ENCODE data around the gene TRPV2. TPM values are rescaled to one million over a fixed set of nuclear protein-coding genes. Genes with fewer than 3 reads are reported as not detected.

TRPV2 gene
- total and polyA plus RNA-seq, 4 donors: 2.9 to 9.3 (median 4.6) TPM

GRCh38 chr17:16422416-16422815 is 7.0 kb downstream of the TRPV2 start (continued):
- TF ChIP-seq, protein P1, sequence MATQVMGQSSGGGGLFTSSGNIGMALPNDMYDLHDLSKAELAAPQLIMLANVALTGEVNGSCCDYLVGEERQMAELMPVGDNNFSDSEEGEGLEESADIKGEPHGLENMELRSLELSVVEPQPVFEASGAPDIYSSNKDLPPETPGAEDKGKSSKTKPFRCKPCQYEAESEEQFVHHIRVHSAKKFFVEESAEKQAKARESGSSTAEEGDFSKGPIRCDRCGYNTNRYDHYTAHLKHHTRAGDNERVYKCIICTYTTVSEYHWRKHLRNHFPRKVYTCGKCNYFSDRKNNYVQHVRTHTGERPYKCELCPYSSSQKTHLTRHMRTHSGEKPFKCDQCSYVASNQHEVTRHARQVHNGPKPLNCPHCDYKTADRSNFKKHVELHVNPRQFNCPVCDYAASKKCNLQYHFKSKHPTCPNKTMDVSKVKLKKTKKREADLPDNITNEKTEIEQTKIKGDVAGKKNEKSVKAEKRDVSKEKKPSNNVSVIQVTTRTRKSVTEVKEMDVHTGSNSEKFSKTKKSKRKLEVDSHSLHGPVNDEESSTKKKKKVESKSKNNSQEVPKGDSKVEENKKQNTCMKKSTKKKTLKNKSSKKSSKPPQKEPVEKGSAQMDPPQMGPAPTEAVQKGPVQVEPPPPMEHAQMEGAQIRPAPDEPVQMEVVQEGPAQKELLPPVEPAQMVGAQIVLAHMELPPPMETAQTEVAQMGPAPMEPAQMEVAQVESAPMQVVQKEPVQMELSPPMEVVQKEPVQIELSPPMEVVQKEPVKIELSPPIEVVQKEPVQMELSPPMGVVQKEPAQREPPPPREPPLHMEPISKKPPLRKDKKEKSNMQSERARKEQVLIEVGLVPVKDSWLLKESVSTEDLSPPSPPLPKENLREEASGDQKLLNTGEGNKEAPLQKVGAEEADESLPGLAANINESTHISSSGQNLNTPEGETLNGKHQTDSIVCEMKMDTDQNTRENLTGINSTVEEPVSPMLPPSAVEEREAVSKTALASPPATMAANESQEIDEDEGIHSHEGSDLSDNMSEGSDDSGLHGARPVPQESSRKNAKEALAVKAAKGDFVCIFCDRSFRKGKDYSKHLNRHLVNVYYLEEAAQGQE (IDR thresholded peaks at IDR 0.05): no peak
- TF ChIP-seq MAX (IDR thresholded peaks at IDR 0.05) (no peak), CTCF (IDR thresholded peaks at IDR 0.05; ENCODE audit: low read depth, low read length, missing input control) (no peak), GABPA (IDR thresholded peaks at IDR 0.05 in 1 of 2, conservative IDR thresholded peaks at IDR 0.05 in 1 of 2) (no peak), RXRA (IDR thresholded peaks at IDR 0.05) (no peak)

DNA sequence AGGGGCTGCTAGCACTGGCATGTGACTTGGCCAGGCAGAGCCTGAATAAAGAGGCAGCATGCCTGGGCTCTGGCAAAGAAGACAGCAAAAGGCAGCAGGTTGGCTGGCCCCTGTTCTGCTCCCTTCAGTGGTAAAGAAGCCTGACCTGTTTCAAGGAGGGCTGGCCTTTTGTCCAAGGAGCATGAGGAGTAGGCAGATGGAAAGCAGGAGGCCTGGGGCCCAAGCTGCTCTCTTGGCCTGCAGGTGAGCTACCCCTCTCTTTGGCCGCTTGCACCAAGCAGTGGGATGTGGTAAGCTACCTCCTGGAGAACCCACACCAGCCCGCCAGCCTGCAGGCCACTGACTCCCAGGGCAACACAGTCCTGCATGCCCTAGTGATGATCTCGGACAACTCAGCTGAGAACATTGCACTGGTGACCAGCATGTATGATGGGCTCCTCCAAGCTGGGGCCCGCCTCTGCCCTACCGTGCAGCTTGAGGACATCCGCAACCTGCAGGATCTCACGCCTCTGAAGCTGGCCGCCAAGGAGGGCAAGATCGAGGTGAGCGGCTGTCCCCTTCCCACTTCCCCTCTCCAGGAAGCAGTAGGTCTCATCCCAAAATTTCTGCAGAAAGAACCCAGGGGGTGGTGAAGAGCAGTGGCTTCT is 8.0 kb downstream of the TRPV2 start:
- Histone ChIP-seq H3K27me3 (ENCODE audit: control insufficient read depth in 4 of 4, insufficient read depth in 4 of 4, low read length in 3 of 4) (no peaks in the 10 kb centered on the region), H3K27ac (ENCODE audit: low read depth in 1 of 2, low read length in 2 of 2) (no peak overlapping the region), H3K4me1 (ENCODE audit: control insufficient read depth in 4 of 4, insufficient read depth in 4 of 4, low read length in 3 of 4) (peaks cover 0 to 5% (median 0%) of the 10 kb centered on the region in 4 donors), H3K36me3 (ENCODE audit: control insufficient read depth in 4 of 4, insufficient read depth in 3 of 4, low read depth in 1 of 4, low read length in 3 of 4) (peaks cover 0 to 3% (median 2%) of the 10 kb centered on the region in 4 donors), H3K9me3 (ENCODE audit: control insufficient read depth in 4 of 4, low read length in 3 of 4) (no peaks in the 10 kb centered on the region), H3K9ac (ENCODE audit: low read depth in 1 of 2, low read length in 2 of 2) (no peak overlapping the region), H3K4me3 (ENCODE audit: low read depth in 1 of 3, low read length in 3 of 3) (no peak overlapping the region)
- WGBS: 95% methylated on average over 10 of the region's 10 CpGs
- TF ChIP-seq HNF4A (conservative IDR thresholded peaks at IDR 0.05): no peak
- no peak for TF ChIP-seq ATF3 (IDR thresholded peaks at IDR 0.05)
- TF ChIP-seq RXRA (IDR thresholded peaks at IDR 0.05): no peak
- no peak for TF ChIP-seq JUND (IDR thresholded peaks at IDR 0.05)
- TF ChIP-seq, protein P1 (IDR thresholded peaks at IDR 0.05): no peak
- no peak for TF ChIP-seq FOXA1 (IDR thresholded peaks at IDR 0.05)
- no peak for DNase-seq (ENCODE audit: low spot score)
